ENCODE results near the gene ALOX15.

ALOX15 gene

GRCh38 chr17:4582691-4583090 is 58.8 kb downstream of the ALOX15 start:
- FAIRE-seq = no peak
- DNase-seq (ENCODE audit: insufficient read length, low spot score) = no peak
- TF ChIP-seq CTCF (IDR thresholded peaks at IDR 0.05; ENCODE audit: insufficient read depth, missing control alignments) = no peak

DNA sequence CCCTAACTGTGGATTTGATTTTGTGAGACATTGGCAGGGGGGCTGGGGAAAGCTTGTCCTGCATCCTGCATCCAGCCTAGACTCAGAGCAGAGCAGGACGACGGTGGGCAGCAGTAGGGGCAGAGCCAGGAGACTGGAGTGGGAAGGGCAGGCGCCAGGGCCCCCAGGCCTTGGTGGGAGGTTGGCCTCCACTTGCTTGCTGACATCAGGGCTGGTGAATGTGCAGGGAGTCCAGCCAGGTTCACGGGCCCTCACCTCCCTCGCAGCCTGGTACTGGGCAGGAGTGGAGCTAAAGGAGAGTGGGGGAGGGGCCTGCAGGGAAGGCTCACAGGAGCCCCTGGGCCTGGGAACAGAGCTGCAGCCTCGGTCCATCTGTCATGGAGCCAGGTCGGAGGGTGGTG is 59.4 kb downstream of the ALOX15 start:
- no peak for FAIRE-seq
- no peak for DNase-seq (ENCODE audit: insufficient read length, low spot score)
- TF ChIP-seq CTCF (IDR thresholded peaks at IDR 0.05; ENCODE audit: insufficient read depth, missing control alignments) = no peak

Measured in D721Med (cell line).